GM21390 (cell line): ENCODE results near the gene GEMIN7.
"Not testable (repeated sequence)": the region's sequence is repeated elsewhere in the genome, so short reads cannot be mapped to it uniquely, and the experiment has no call there.

Experiments
- ATAC-seq: cut with Tn5 transposase; IDR thresholded peaks from one replicate; pipeline ENCODE4 v1.9.1; 2021; ENCODE audit not compliant: unreplicated experiment

The GEMIN7 gene

GRCh38 chr19:45103156-45103507 lies 24.1 kb downstream of the GEMIN7 start:
- no peak for ATAC-seq

- no peak for ATAC-seq
These were observed 24.7 kb downstream of the GEMIN7 start for GRCh38 chr19:45103508-45104319.

GRCh38 chr19:45104658-45105349 lies 25.7 kb downstream of the GEMIN7 start:
- ATAC-seq: no peak

- ATAC-seq: not testable (repeated sequence)
These were observed 27.3 kb downstream of the GEMIN7 start for GRCh38 chr19:45106363-45106762.

- ATAC-seq: no peak
These were observed 28.6 kb downstream of the GEMIN7 start for GRCh38 chr19:45107621-45108150.

GRCh38 chr19:45110851-45111266 lies 31.8 kb downstream of the GEMIN7 start:
- no peak for ATAC-seq

GRCh38 chr19:45112111-45112827 lies 33.2 kb downstream of the GEMIN7 start:
- ATAC-seq: no peak

GRCh38 chr19:45113628-45114027 lies 34.6 kb downstream of the GEMIN7 start:
- ATAC-seq: no peak

GRCh38 chr19:45114116-45114515 lies 35.1 kb downstream of the GEMIN7 start:
- no peak for ATAC-seq

- no peak for ATAC-seq
These were observed 37.0 kb downstream of the GEMIN7 start for GRCh38 chr19:45115809-45116615.

GRCh38 chr19:45117167-45117594 lies 38.1 kb downstream of the GEMIN7 start:
- no peak for ATAC-seq

- ATAC-seq: no peak
These were observed 38.6 kb downstream of the GEMIN7 start for GRCh38 chr19:45117671-45118070.

- no peak for ATAC-seq
These were observed 39.0 kb downstream of the GEMIN7 start for GRCh38 chr19:45118106-45118505.

- ATAC-seq: not testable (repeated sequence)
These were observed 39.7 kb downstream of the GEMIN7 start for GRCh38 chr19:45118591-45119355.

GRCh38 chr19:45119582-45119981 lies 40.5 kb downstream of the GEMIN7 start:
- ATAC-seq: no peak

- ATAC-seq: no peak
These were observed 42.8 kb downstream of the GEMIN7 start for GRCh38 chr19:45121827-45122345.

- no peak for ATAC-seq
These were observed 43.8 kb downstream of the GEMIN7 start for GRCh38 chr19:45122832-45123231.

GRCh38 chr19:45123440-45123850 lies 44.4 kb downstream of the GEMIN7 start:
- no peak for ATAC-seq

- no peak for ATAC-seq
These were observed 45.0 kb downstream of the GEMIN7 start for GRCh38 chr19:45124021-45124420.

- ATAC-seq: no peak
These were observed 46.3 kb downstream of the GEMIN7 start for GRCh38 chr19:45125360-45125759.
